ENCODE data around the gene RNU6-1. TPM values are rescaled to one million over a fixed set of nuclear protein-coding genes. Genes with fewer than 3 reads are reported as not detected.

RNU6-1 gene
- total and polyA plus RNA-seq, 2 experiments from 2014 or later = not detected

- Histone ChIP-seq H3K4me2 (no peak overlapping the region), H2AFZ (no peak overlapping the region), H3K4me3 (no peak overlapping the region), H3K36me3 (replicated peaks; ENCODE audit: insufficient read depth, low read depth) (no peaks in the 10 kb centered on the region), H3K27ac (no peak overlapping the region), H3K79me2 (no peaks in the 10 kb centered on the region), H3K9me2 (replicated peaks; ENCODE audit: insufficient read depth) (no peaks in the 10 kb centered on the region), H4K20me1 (ENCODE audit: insufficient read depth, poor library complexity, severe bottlenecking) (no peaks in the 10 kb centered on the region), H3K9me3 (ENCODE audit: low read depth) (no peaks in the 10 kb centered on the region), H3K27me3 (no peaks in the 10 kb centered on the region), H3K4me1 (ENCODE audit: insufficient read depth) (no peaks in the 10 kb centered on the region)
- WGBS (ENCODE audit: low lambda C conversion rate, missing lambda C conversion rate) = 93% methylated on average over 4 of the region's 4 CpGs
- TF ChIP-seq EZH2phosphoT487 (IDR thresholded peaks at IDR 0.05; ENCODE audit: low read depth, severe bottlenecking, unreplicated experiment) (no peak), EZH2 (IDR thresholded peaks at IDR 0.05; ENCODE audit: borderline replicate concordance) (no peak)
- TF ChIP-seq, protein P1, sequence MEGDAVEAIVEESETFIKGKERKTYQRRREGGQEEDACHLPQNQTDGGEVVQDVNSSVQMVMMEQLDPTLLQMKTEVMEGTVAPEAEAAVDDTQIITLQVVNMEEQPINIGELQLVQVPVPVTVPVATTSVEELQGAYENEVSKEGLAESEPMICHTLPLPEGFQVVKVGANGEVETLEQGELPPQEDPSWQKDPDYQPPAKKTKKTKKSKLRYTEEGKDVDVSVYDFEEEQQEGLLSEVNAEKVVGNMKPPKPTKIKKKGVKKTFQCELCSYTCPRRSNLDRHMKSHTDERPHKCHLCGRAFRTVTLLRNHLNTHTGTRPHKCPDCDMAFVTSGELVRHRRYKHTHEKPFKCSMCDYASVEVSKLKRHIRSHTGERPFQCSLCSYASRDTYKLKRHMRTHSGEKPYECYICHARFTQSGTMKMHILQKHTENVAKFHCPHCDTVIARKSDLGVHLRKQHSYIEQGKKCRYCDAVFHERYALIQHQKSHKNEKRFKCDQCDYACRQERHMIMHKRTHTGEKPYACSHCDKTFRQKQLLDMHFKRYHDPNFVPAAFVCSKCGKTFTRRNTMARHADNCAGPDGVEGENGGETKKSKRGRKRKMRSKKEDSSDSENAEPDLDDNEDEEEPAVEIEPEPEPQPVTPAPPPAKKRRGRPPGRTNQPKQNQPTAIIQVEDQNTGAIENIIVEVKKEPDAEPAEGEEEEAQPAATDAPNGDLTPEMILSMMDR (IDR thresholded peaks at IDR 0.05; ENCODE audit: poor library complexity) = no peak
- DNase-seq (ENCODE audit: low spot score) = no peak
Observed at GRCh38 chr15:67794832-67795574, 44.8 kb downstream of the RNU6-1 start.

GRCh38 chr15:67792250-67792942 is 47.4 kb downstream of the RNU6-1 start:
- no peaks in the 10 kb centered on the region for H3K36me3 ChIP-seq (replicated peaks; ENCODE audit: insufficient read depth, low read depth)
- no peak overlapping the region for H2AFZ ChIP-seq
- H3K4me1 ChIP-seq (ENCODE audit: insufficient read depth) = no peaks in the 10 kb centered on the region
- H3K9me2 ChIP-seq (replicated peaks; ENCODE audit: insufficient read depth) = no peaks in the 10 kb centered on the region
- no peak for TF ChIP-seq EZH2 (IDR thresholded peaks at IDR 0.05; ENCODE audit: borderline replicate concordance)
- TF ChIP-seq, protein P1 (IDR thresholded peaks at IDR 0.05; ENCODE audit: poor library complexity) = no peak
- no peak overlapping the region for H3K4me3 ChIP-seq
- no peaks in the 10 kb centered on the region for H3K27me3 ChIP-seq
- H3K79me2 ChIP-seq = no peaks in the 10 kb centered on the region
- H3K4me2 ChIP-seq = no peak overlapping the region
- H3K27ac ChIP-seq = no peak overlapping the region
- no peak for DNase-seq (ENCODE audit: low spot score)
- WGBS (ENCODE audit: low lambda C conversion rate, missing lambda C conversion rate) = 62% methylated on average over 8 of the region's 8 CpGs
- H4K20me1 ChIP-seq (ENCODE audit: insufficient read depth, poor library complexity, severe bottlenecking) = no peaks in the 10 kb centered on the region
- H3K9me3 ChIP-seq (ENCODE audit: low read depth) = no peaks in the 10 kb centered on the region

DNA sequence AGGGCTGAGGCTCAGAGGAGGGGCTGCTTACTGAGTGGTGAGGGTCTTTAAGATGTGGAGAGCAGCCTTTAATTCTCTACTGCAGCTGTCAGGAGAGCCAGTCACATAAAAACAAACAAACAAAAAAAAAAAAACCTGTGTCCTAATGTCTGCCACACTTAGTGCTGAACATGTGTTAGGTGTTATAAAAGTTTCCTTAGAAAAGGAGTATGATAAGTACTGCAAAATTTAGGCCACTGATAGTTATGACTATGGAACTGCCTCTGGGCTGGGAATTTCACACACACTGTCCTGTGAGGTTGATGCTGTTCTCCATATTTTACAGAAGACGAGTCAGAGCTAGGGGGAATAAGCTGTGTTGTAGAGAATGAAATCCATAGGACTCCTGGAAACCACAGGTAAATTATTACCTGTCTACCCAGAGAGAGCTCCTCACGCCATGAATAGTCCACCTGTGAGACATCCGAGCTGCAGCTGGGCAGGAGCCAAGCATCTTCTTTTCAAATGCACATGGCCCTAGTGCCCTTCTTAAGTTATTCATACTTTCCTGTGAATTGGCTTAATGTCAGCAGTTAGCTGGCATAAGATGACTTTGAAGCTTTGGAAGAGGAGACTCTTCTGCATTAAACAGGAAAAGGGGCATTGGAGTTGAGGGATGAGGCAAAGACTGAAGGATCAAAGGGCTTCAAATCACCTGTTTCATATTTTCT is 49.1 kb downstream of the RNU6-1 start:
- WGBS (ENCODE audit: low lambda C conversion rate, missing lambda C conversion rate) = 85% methylated on average over 3 of the region's 3 CpGs
- Histone ChIP-seq H3K4me2 (no peak overlapping the region), H3K36me3 (replicated peaks; ENCODE audit: insufficient read depth, low read depth) (no peaks in the 10 kb centered on the region), H3K4me1 (ENCODE audit: insufficient read depth) (no peaks in the 10 kb centered on the region), H3K4me3 (no peak overlapping the region), H2AFZ (no peak overlapping the region), H3K79me2 (no peaks in the 10 kb centered on the region), H3K27me3 (no peaks in the 10 kb centered on the region), H3K27ac (no peak overlapping the region), H4K20me1 (ENCODE audit: insufficient read depth, poor library complexity, severe bottlenecking) (no peaks in the 10 kb centered on the region), H3K9me2 (replicated peaks; ENCODE audit: insufficient read depth) (no peaks in the 10 kb centered on the region), H3K9me3 (ENCODE audit: low read depth) (no peaks in the 10 kb centered on the region)
- DNase-seq (ENCODE audit: low spot score) = no peak
- no peak for TF ChIP-seq EZH2phosphoT487 (IDR thresholded peaks at IDR 0.05; ENCODE audit: low read depth, severe bottlenecking, unreplicated experiment)
- TF ChIP-seq, protein P1 (IDR thresholded peaks at IDR 0.05; ENCODE audit: poor library complexity) = no peak
- TF ChIP-seq EZH2 (IDR thresholded peaks at IDR 0.05; ENCODE audit: borderline replicate concordance) = no peak

Small RNA genes within 50 kb of the gene (small RNA-seq; reads per million reads assigned to genes)
- gene RNU6-1 = 0.68 reads per million, percentile 55 among the genes with 10 or more reads in this experiment

Other genes with a start within 250 kb of the RNU6-1 start
- 0.12 and 0.23 TPM in 2 replicates for gene SKOR1, start 14.5 kb downstream of the RNU6-1 start, total RNA-seq
- 0.26 and 0.52 TPM in 2 replicates for gene SKOR1, start 14.5 kb downstream of the RNU6-1 start, polyA plus RNA-seq
- 22.6 and 31.3 TPM in 2 replicates for gene PIAS1, start 214.3 kb upstream of the RNU6-1 start, total RNA-seq
- gene PIAS1, start 214.3 kb upstream of the RNU6-1 start, polyA plus RNA-seq = 45.4 and 66.8 TPM in 2 replicates